Endothelial cell of umbilical vein (primary cell): ENCODE results near the gene PPP2R2C. TPM values are rescaled to one million over a fixed set of nuclear protein-coding genes. Genes with fewer than 3 reads are reported as not detected.

Experiments used
- BruUV-seq: library from RNA; stranded (reverse); fragments of 400-500 nt; replicated peaks from 2 replicates; lab custom pipeline; 2021; lab: Mats Ljungman, UMichigan
- CTCF ChIA-PET: fragments of 300-600, 350-600 bp; sonication (Branson Sonifier 250); formaldehyde crosslinking; loops from one replicate; lab custom pipeline; 2021; ENCODE audit warnings: antibody characterized with exemption, inconsistent platforms; lab: Charles Lee
- POLR2A ChIA-PET: fragments of 300-600, 350-600 bp; sonication (Branson Sonifier 250); formaldehyde crosslinking; loops from one replicate; lab custom pipeline; 2021; ENCODE audit warnings: antibody characterized with exemption, inconsistent platforms; lab: Charles Lee
- DNase-seq: peaks from one replicate; pipeline ENCODE4 v3.0.0-alpha.2; 2011; ENCODE audit warnings: low read depth, low spot score
- FAIRE-seq: peaks from 2 replicates; lab custom pipeline; 2011; peaks lifted over from hg19 to GRCh38; lab: Jason Lieb, UNC
- H2AFZ ChIP-seq: 2 replicates; pipeline ENCODE4 v1.6.0; 2012; ENCODE audit warnings: low read depth, low read length, control low read depth, inconsistent platforms
- H3K27ac ChIP-seq: 2 replicates; pipeline ENCODE4 v1.5.1; 2011; ENCODE audit warnings: low read depth, mild to moderate bottlenecking, control low read depth, low read length, moderate library complexity; ENCODE audit not compliant: insufficient read depth
- H3K27me3 ChIP-seq, 2 experiments: 2 replicates each; pipeline versions ENCODE4 v1.6.0 to v1.6.1; 2011; ENCODE audit warnings: low read length in 2 of 2, mixed read lengths in 1 of 2; ENCODE audit not compliant: control insufficient read depth in 2 of 2, insufficient read depth in 2 of 2
- H3K36me3 ChIP-seq, 2 experiments: 2 replicates in 1 of 2; 3 replicates in 1 of 2; pipeline ENCODE4 v1.5.1; 2011; ENCODE audit warnings: low read length in 2 of 2, mild to moderate bottlenecking in 1 of 2, moderate library complexity in 1 of 2; ENCODE audit not compliant: control insufficient read depth in 2 of 2, insufficient read depth in 2 of 2; ENCODE audit errors: extremely low read depth in 1 of 2
- H3K4me1 ChIP-seq: 3 replicates; pipeline ENCODE4 v1.5.1; 2011; ENCODE audit warnings: mild to moderate bottlenecking, low read length; ENCODE audit not compliant: control insufficient read depth, insufficient read depth; ENCODE audit errors: extremely low read depth
- H3K4me2 ChIP-seq: 2 replicates; pipeline ENCODE4 v1.6.1; 2011; ENCODE audit warnings: low read length, control low read depth, mixed read lengths; ENCODE audit not compliant: insufficient read depth
- H3K4me3 ChIP-seq, 3 experiments: fragments of 200-600 bp in 1 of 3; sonication (generic), shearing (Covaris generic) in 1 of 3; replicated peaks in 1 of 3; 2 replicates each; pipeline ENCODE4 v1.5.1; 2011 to 2016; ENCODE audit warnings: control low read depth in 3 of 3, low read length in 3 of 3, mild to moderate bottlenecking in 2 of 3, inconsistent platforms in 1 of 3, low read depth in 1 of 3, moderate library complexity in 1 of 3; ENCODE audit not compliant: insufficient read depth in 1 of 3
- H3K79me2 ChIP-seq: 2 replicates; pipeline ENCODE4 v1.6.0; 2012; ENCODE audit warnings: low read length, inconsistent platforms; ENCODE audit not compliant: control insufficient read depth, insufficient read depth
- H3K9ac ChIP-seq: replicated peaks from 2 replicates; pipeline ENCODE3; 2011; ENCODE audit warnings: low read length, control low read depth; ENCODE audit not compliant: insufficient read depth; ENCODE audit errors: extremely low read depth
- H3K9me1 ChIP-seq: replicated peaks from 3 replicates; pipeline ENCODE4 v1.6.0; 2011; ENCODE audit warnings: mild to moderate bottlenecking, low read length; ENCODE audit not compliant: control insufficient read depth, insufficient read depth; ENCODE audit errors: extremely low read depth
- H3K9me3 ChIP-seq: replicated peaks from 2 replicates; pipeline ENCODE4 v1.5.1; 2012; ENCODE audit warnings: low read length, inconsistent platforms; ENCODE audit not compliant: control insufficient read depth, insufficient read depth
- H4K20me1 ChIP-seq: replicated peaks from 2 replicates; pipeline ENCODE3; 2011; ENCODE audit warnings: mild to moderate bottlenecking, low read length; ENCODE audit not compliant: control insufficient read depth, insufficient read depth; ENCODE audit errors: extremely low read depth
- CTCF ChIP-seq, 2 donors: IDR thresholded peaks; 1 replicate in 1 of 2; 2 replicates in 1 of 2; pipeline ENCODE4 v1.5.1; 2011; ENCODE audit warnings: low read length in 2 of 2, mild to moderate bottlenecking in 2 of 2, moderate library complexity in 2 of 2, control low read depth in 1 of 2, inconsistent platforms in 1 of 2, low read depth in 1 of 2; ENCODE audit not compliant: insufficient read depth in 1 of 2; ENCODE audit errors: extremely low read depth in 1 of 2
- EZH2 ChIP-seq: IDR thresholded peaks from 2 replicates; pipeline ENCODE4 v1.6.1; 2012; ENCODE audit warnings: borderline replicate concordance, low read depth, mild to moderate bottlenecking, moderate library complexity, low read length, inconsistent platforms; ENCODE audit not compliant: severe bottlenecking
- FOS ChIP-seq: IDR thresholded peaks from 2 replicates; pipeline ENCODE4 v1.6.1; 2011; ENCODE audit warnings: mild to moderate bottlenecking, low read length, moderate library complexity, borderline replicate concordance; ENCODE audit not compliant: insufficient read depth
- GATA2 ChIP-seq: IDR thresholded peaks from 2 replicates; pipeline ENCODE4 v1.7.0; 2011; ENCODE audit warnings: low read depth, mild to moderate bottlenecking, moderate library complexity, mixed read lengths, low read length; ENCODE audit not compliant: insufficient read length, insufficient read depth
- JUN ChIP-seq: IDR thresholded peaks from 2 replicates; pipeline ENCODE4 v1.6.1; 2011; ENCODE audit warnings: borderline replicate concordance, low read depth; ENCODE audit not compliant: insufficient read length, insufficient read depth
- MYC ChIP-seq: IDR thresholded peaks from one replicate; pipeline ENCODE4 v1.6.1; 2011; ENCODE audit warnings: mild to moderate bottlenecking, low read depth, low read length
- POLR2A ChIP-seq: IDR thresholded peaks from 2 replicates; pipeline ENCODE4 v1.6.1; 2012; ENCODE audit warnings: low read depth, mild to moderate bottlenecking, control low read depth, low read length
- POLR2AphosphoS5 ChIP-seq: IDR thresholded peaks from 2 replicates; pipeline ENCODE4 v1.6.1; 2012; ENCODE audit warnings: low read depth, mild to moderate bottlenecking, control low read depth, low read length, moderate library complexity; ENCODE audit not compliant: insufficient read depth
- dilution Hi-C: fragments of 300-500 bp; cut with MboI; formaldehyde crosslinking; loops from one replicate; pipeline ENCODE4 v1.15.0; 2019; ENCODE audit warnings: low sequenced_read_pairs; ENCODE audit not compliant: extremely low pct_ligation_motif_present
- intact Hi-C: fragments of 100-400 bp; cut with micrococcal nuclease; formaldehyde crosslinking; loops from one replicate; pipeline ENCODE4 v1.10.0; 2022
- polyA plus RNA-seq, 4 experiments: library from polyadenylated mRNA; depleted of rRNA in 3 of 4; stranded (reverse) in 3 of 4; unstranded in 1 of 4; fragments of >200 nt; gene quantifications; 2 replicates each; pipeline versions ENCODE4 v1.2.1 to v1.2.3, GENCODE V29; 2011 to 2012; ENCODE audit warnings: missing spikeins in 1 of 4
- total RNA-seq: library from RNA; stranded (reverse); gene quantifications from 2 replicates; pipeline ENCODE4 v1.2.3, GENCODE V29; 2021
- TF ChIP-seq, protein P1 (sequence below): IDR thresholded peaks from 2 replicates; pipeline ENCODE4 v1.6.1; 2011; ENCODE audit not compliant: insufficient read depth, insufficient read length

PPP2R2C gene
- total and polyA plus RNA-seq, 2 donors (not counting 3 experiments of a cell fraction or from before 2014, with no cell fraction given), result 0.03 to 0.09 TPM

DNA sequence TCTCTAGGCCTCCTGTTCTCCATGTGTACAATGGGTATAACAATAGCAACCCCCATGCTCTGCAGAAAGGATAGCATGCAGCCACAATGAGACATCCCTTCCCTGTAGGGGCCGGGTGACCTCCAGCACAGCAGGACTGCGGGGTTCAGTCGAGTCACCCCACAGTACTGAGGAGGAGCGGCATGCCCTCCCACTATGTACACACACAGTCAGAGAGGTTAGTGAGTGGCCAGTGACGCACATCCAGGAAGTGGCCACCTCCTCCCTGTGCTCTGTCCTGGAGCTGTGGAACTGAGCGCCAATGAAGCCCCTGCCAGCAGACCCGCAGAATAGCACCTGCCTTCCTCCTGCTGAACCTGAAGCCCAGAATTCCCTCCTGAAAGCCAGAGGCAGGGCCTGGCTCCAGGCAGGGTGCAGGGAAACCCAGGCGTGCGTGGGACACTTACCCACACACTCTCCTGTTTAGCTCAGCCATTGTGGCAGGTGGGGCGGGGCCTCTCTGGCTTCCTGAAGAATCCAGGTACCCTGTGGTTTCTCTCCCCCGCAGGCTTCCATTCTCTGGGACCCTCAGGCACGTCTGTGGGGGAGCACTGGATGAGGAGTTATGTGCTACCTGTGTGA lies 152.8 kb downstream of the PPP2R2C start:
- Histone ChIP-seq H3K27ac (no peak overlapping the region), H3K27me3 (no peaks in the 10 kb centered on the region), H3K4me1 (peaks cover 3% of the 10 kb centered on the region), H4K20me1 (no peaks in the 10 kb centered on the region), H3K9ac (no peak overlapping the region), H3K4me3 (no peak overlapping the region), H3K9me1 (no peaks in the 10 kb centered on the region), H3K4me2 (no peak overlapping the region), H2AFZ (no peak overlapping the region), H3K36me3 (no peaks in the 10 kb centered on the region), H3K9me3 (no peaks in the 10 kb centered on the region), H3K79me2 (no peaks in the 10 kb centered on the region)
- intact Hi-C loops, result no loop called here
- FAIRE-seq, result no peak
- ChIA-PET POLR2A (no interaction called here), CTCF (interaction anchor here (1.5 to 16.2 kb wide), 3 partner anchors 12 to 68 kb away, joined by 10 to 808 read pairs (median 12); no protein-coding TSS in a partner anchor)
- dilution Hi-C loops, result no loop called here
- TF ChIP-seq POLR2A, result no peak
- TF ChIP-seq CTCF (IDR thresholded peaks at IDR 0.05; ENCODE audit: extremely low read depth in 1 of 2, insufficient read depth in 1 of 2, low read depth in 1 of 2, low read length in 2 of 2), result no peak
- TF ChIP-seq GATA2, result no peak
- no peak for TF ChIP-seq FOS
- TF ChIP-seq, protein P1, sequence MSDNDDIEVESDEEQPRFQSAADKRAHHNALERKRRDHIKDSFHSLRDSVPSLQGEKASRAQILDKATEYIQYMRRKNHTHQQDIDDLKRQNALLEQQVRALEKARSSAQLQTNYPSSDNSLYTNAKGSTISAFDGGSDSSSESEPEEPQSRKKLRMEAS, result no peak
- TF ChIP-seq JUN, result no peak
- TF ChIP-seq POLR2AphosphoS5, result no peak
- TF ChIP-seq EZH2, result no peak
- TF ChIP-seq MYC, result no peak
- no peak for DNase-seq
- BruUV-seq, result no TSS peak
